ENCODE results near the gene AKAP10. TPM values are rescaled to one million over a fixed set of nuclear protein-coding genes. Genes with fewer than 3 reads are reported as not detected.

Gene AKAP10
- total RNA-seq, 2 experiments from 2014 or later, result 29.2 to 36.0 TPM

GRCh38 chr17:19948116-19948943, 29.3 kb downstream of the AKAP10 start:
- no peak for TF ChIP-seq CTCF (IDR thresholded peaks at IDR 0.05)
- Mint-ChIP-seq H3K9me3 (no peaks in the 10 kb centered on the region), H3K4me3 (no peak overlapping the region), H3K4me1 (ENCODE audit: low read depth) (peaks cover 55% of the 10 kb centered on the region), H3K27ac (peak overlapping the region; percentile 47), H3K27me3 (no peaks in the 10 kb centered on the region), H3K36me3 (ENCODE audit: low read depth) (peaks cover 73% of the 10 kb centered on the region)
- ChIA-PET CTCF (interaction anchor here (1.3 kb wide), 1 partner anchor 32 kb away, joined by 4 read pairs; no protein-coding TSS in a partner anchor), POLR2A (no interaction called here)
- Histone ChIP-seq H3K4me1 (ENCODE audit: insufficient read depth, low read length) (peaks cover 12% of the 10 kb centered on the region), H3K27ac (ENCODE audit: low read depth in 1 of 2, low read length in 2 of 2) (no peak overlapping the region), H3K4me3 (ENCODE audit: low read length) (no peak overlapping the region), H3K36me3 (ENCODE audit: insufficient read depth, low read length) (peaks cover 42% of the 10 kb centered on the region), H3K27me3 (ENCODE audit: control insufficient read depth in 1 of 2, insufficient read depth in 2 of 2, low read length in 2 of 2) (no peaks in the 10 kb centered on the region), H3K9me3 (ENCODE audit: control insufficient read depth in 1 of 2, insufficient read depth in 1 of 2, low read length in 2 of 2) (no peaks in the 10 kb centered on the region)
- DNase-seq (no peak), ATAC-seq (ENCODE audit: poor library complexity) (no peak)
- intact Hi-C loops (cut with DNase I, micrococcal nuclease), result loop anchor here in 1 of 2 experiments (10.0 kb wide), 1 partner anchor 84 kb away; the partner anchor contains the start of gene ULK2

GRCh38 chr17:19946921-19947320, 30.7 kb downstream of the AKAP10 start:
- H3K9me3 ChIP-seq (ENCODE audit: control insufficient read depth in 1 of 2, insufficient read depth in 1 of 2, low read length in 2 of 2), result no peaks in the 10 kb centered on the region
- H3K4me1 ChIP-seq (ENCODE audit: insufficient read depth, low read length), result peaks cover 19% of the 10 kb centered on the region
- TF ChIP-seq CTCF (IDR thresholded peaks at IDR 0.05), result no peak
- no peaks in the 10 kb centered on the region for H3K9me3 Mint-ChIP-seq
- H3K36me3 ChIP-seq (ENCODE audit: insufficient read depth, low read length), result peaks cover 53% of the 10 kb centered on the region
- CTCF ChIA-PET, result interaction anchor here (1.3 kb wide), 1 partner anchor 34 kb away, joined by 4 read pairs; no protein-coding TSS in a partner anchor
- no peak overlapping the region for H3K27ac Mint-ChIP-seq
- peaks cover 59% of the 10 kb centered on the region for H3K4me1 Mint-ChIP-seq (ENCODE audit: low read depth)
- intact Hi-C loops (cut with DNase I, micrococcal nuclease), result loop anchor here in 1 of 2 experiments (10.0 kb wide), 1 partner anchor 82 kb away; the partner anchor contains the start of gene ULK2
- H3K27ac ChIP-seq (ENCODE audit: low read depth in 1 of 2, low read length in 2 of 2), result no peak overlapping the region
- H3K27me3 ChIP-seq (ENCODE audit: control insufficient read depth in 1 of 2, insufficient read depth in 2 of 2, low read length in 2 of 2), result no peaks in the 10 kb centered on the region
- DNase-seq (no peak), ATAC-seq (ENCODE audit: poor library complexity) (no peak)
- no peak overlapping the region for H3K4me3 Mint-ChIP-seq
- H3K4me3 ChIP-seq (ENCODE audit: low read length), result no peak overlapping the region
- peaks cover 75% of the 10 kb centered on the region for H3K36me3 Mint-ChIP-seq (ENCODE audit: low read depth)
- POLR2A ChIA-PET, result interaction anchor here (0.7 kb wide), 1 partner anchor 585 kb away, joined by 4 read pairs; no protein-coding TSS in a partner anchor
- H3K27me3 Mint-ChIP-seq, result no peaks in the 10 kb centered on the region

GRCh38 chr17:19945009-19945626, 32.5 kb downstream of the AKAP10 start:
- Histone ChIP-seq H3K4me1 (ENCODE audit: insufficient read depth, low read length) (peaks cover 19% of the 10 kb centered on the region), H3K27me3 (ENCODE audit: control insufficient read depth in 1 of 2, insufficient read depth in 2 of 2, low read length in 2 of 2) (no peaks in the 10 kb centered on the region), H3K9me3 (ENCODE audit: control insufficient read depth in 1 of 2, insufficient read depth in 1 of 2, low read length in 2 of 2) (no peaks in the 10 kb centered on the region), H3K4me3 (ENCODE audit: low read length) (no peak overlapping the region), H3K27ac (ENCODE audit: low read depth in 1 of 2, low read length in 2 of 2) (no peak overlapping the region), H3K36me3 (ENCODE audit: insufficient read depth, low read length) (peaks cover 66% of the 10 kb centered on the region)
- ChIA-PET POLR2A (interaction anchor here (1.3 kb wide), 1 partner anchor 33 kb away, joined by 5 read pairs; the partner anchor contains the start of gene AKAP10), CTCF (no interaction called here)
- intact Hi-C loops (cut with DNase I, micrococcal nuclease), result loop anchor here in 1 of 2 experiments (10.0 kb wide), 1 partner anchor 80 kb away; the partner anchor contains the start of gene ULK2
- ATAC-seq (ENCODE audit: poor library complexity), result no peak
- peak overlapping the region; percentile 82 for H3K27ac Mint-ChIP-seq
- no peaks in the 10 kb centered on the region for H3K27me3 Mint-ChIP-seq
- H3K4me3 Mint-ChIP-seq, result no peak overlapping the region
- peaks cover 88% of the 10 kb centered on the region for H3K36me3 Mint-ChIP-seq (ENCODE audit: low read depth)
- H3K9me3 Mint-ChIP-seq, result no peaks in the 10 kb centered on the region
- TF ChIP-seq CTCF (IDR thresholded peaks at IDR 0.05), result no peak
- no peak for DNase-seq
- peaks cover 66% of the 10 kb centered on the region for H3K4me1 Mint-ChIP-seq (ENCODE audit: low read depth)

Measured in CD4-positive, alpha-beta T cell (primary cell).